Breast epithelium (tissue), 3 donors: ENCODE results near the gene ENOX1.

Experiments used
- CTCF ChIP-seq, 3 donors: fragments of 450-650 bp; IDR thresholded peaks; one replicate each; pipeline ENCODE4 v1.5.1; 2016 to 2017; ENCODE audit warnings: antibody characterized with exemption in 3 of 3, mild to moderate bottlenecking in 3 of 3, moderate library complexity in 3 of 3
- POLR2A ChIP-seq: fragments of 450-650 bp; IDR thresholded peaks from one replicate; pipeline ENCODE4 v1.6.1; 2016; ENCODE audit warnings: antibody characterized with exemption, mild to moderate bottlenecking, moderate library complexity
- POLR2AphosphoS5 ChIP-seq, 3 donors: sonication (generic); formaldehyde crosslinking; IDR thresholded peaks; one replicate each; pipeline ENCODE4 v1.6.1; 2017; ENCODE audit warnings: antibody characterized with exemption in 3 of 3

- TF ChIP-seq CTCF (IDR thresholded peaks at IDR 0.05) = no peak
- TF ChIP-seq POLR2AphosphoS5 (IDR thresholded peaks at IDR 0.05) = no peak
- no peak for TF ChIP-seq POLR2A
Observed at GRCh38 chr13:43324129-43324528, 462.6 kb downstream of the ENOX1 start.
